Endothelial cell of umbilical vein (primary cell): ENCODE data around the gene TAF15. TPM values are rescaled to one million over a fixed set of nuclear protein-coding genes. Genes with fewer than 3 reads are reported as not detected.

Experiments
- BruUV-seq: library from RNA; stranded (reverse); fragments of 400-500 nt; replicated peaks from 2 replicates; lab custom pipeline; 2021; lab: Mats Ljungman, UMichigan
- CTCF ChIA-PET: fragments of 300-600, 350-600 bp; sonication (Branson Sonifier 250); formaldehyde crosslinking; loops from one replicate; lab custom pipeline; 2021; ENCODE audit warnings: antibody characterized with exemption, inconsistent platforms; lab: Charles Lee
- POLR2A ChIA-PET: fragments of 300-600, 350-600 bp; sonication (Branson Sonifier 250); formaldehyde crosslinking; loops from one replicate; lab custom pipeline; 2021; ENCODE audit warnings: antibody characterized with exemption, inconsistent platforms; lab: Charles Lee
- DNase-seq: peaks from one replicate; pipeline ENCODE4 v3.0.0-alpha.2; 2011; ENCODE audit warnings: low read depth, low spot score
- FAIRE-seq: peaks from 2 replicates; lab custom pipeline; 2011; peaks lifted over from hg19 to GRCh38; lab: Jason Lieb, UNC
- H2AFZ ChIP-seq: 2 replicates; pipeline ENCODE4 v1.6.0; 2012; ENCODE audit warnings: low read depth, low read length, control low read depth, inconsistent platforms
- H3K27ac ChIP-seq: 2 replicates; pipeline ENCODE4 v1.5.1; 2011; ENCODE audit warnings: low read depth, mild to moderate bottlenecking, control low read depth, low read length, moderate library complexity; ENCODE audit not compliant: insufficient read depth
- H3K27me3 ChIP-seq, 2 experiments: 2 replicates each; pipeline versions ENCODE4 v1.6.0 to v1.6.1; 2011; ENCODE audit warnings: low read length in 2 of 2, mixed read lengths in 1 of 2; ENCODE audit not compliant: control insufficient read depth in 2 of 2, insufficient read depth in 2 of 2
- H3K36me3 ChIP-seq, 2 experiments: 2 replicates in 1 of 2; 3 replicates in 1 of 2; pipeline ENCODE4 v1.5.1; 2011; ENCODE audit warnings: low read length in 2 of 2, mild to moderate bottlenecking in 1 of 2, moderate library complexity in 1 of 2; ENCODE audit not compliant: control insufficient read depth in 2 of 2, insufficient read depth in 2 of 2; ENCODE audit errors: extremely low read depth in 1 of 2
- H3K4me1 ChIP-seq: 3 replicates; pipeline ENCODE4 v1.5.1; 2011; ENCODE audit warnings: mild to moderate bottlenecking, low read length; ENCODE audit not compliant: control insufficient read depth, insufficient read depth; ENCODE audit errors: extremely low read depth
- H3K4me2 ChIP-seq: 2 replicates; pipeline ENCODE4 v1.6.1; 2011; ENCODE audit warnings: low read length, control low read depth, mixed read lengths; ENCODE audit not compliant: insufficient read depth
- H3K4me3 ChIP-seq, 3 experiments: fragments of 200-600 bp in 1 of 3; sonication (generic), shearing (Covaris generic) in 1 of 3; replicated peaks in 1 of 3; 2 replicates each; pipeline ENCODE4 v1.5.1; 2011 to 2016; ENCODE audit warnings: control low read depth in 3 of 3, low read length in 3 of 3, mild to moderate bottlenecking in 2 of 3, inconsistent platforms in 1 of 3, low read depth in 1 of 3, moderate library complexity in 1 of 3; ENCODE audit not compliant: insufficient read depth in 1 of 3
- H3K79me2 ChIP-seq: 2 replicates; pipeline ENCODE4 v1.6.0; 2012; ENCODE audit warnings: low read length, inconsistent platforms; ENCODE audit not compliant: control insufficient read depth, insufficient read depth
- H3K9ac ChIP-seq: replicated peaks from 2 replicates; pipeline ENCODE3; 2011; ENCODE audit warnings: low read length, control low read depth; ENCODE audit not compliant: insufficient read depth; ENCODE audit errors: extremely low read depth
- H3K9me1 ChIP-seq: replicated peaks from 3 replicates; pipeline ENCODE4 v1.6.0; 2011; ENCODE audit warnings: mild to moderate bottlenecking, low read length; ENCODE audit not compliant: control insufficient read depth, insufficient read depth; ENCODE audit errors: extremely low read depth
- H3K9me3 ChIP-seq: replicated peaks from 2 replicates; pipeline ENCODE4 v1.5.1; 2012; ENCODE audit warnings: low read length, inconsistent platforms; ENCODE audit not compliant: control insufficient read depth, insufficient read depth
- H4K20me1 ChIP-seq: replicated peaks from 2 replicates; pipeline ENCODE3; 2011; ENCODE audit warnings: mild to moderate bottlenecking, low read length; ENCODE audit not compliant: control insufficient read depth, insufficient read depth; ENCODE audit errors: extremely low read depth
- EZH2 ChIP-seq: IDR thresholded peaks from 2 replicates; pipeline ENCODE4 v1.6.1; 2012; ENCODE audit warnings: borderline replicate concordance, low read depth, mild to moderate bottlenecking, moderate library complexity, low read length, inconsistent platforms; ENCODE audit not compliant: severe bottlenecking
- FOS ChIP-seq: IDR thresholded peaks from 2 replicates; pipeline ENCODE4 v1.6.1; 2011; ENCODE audit warnings: mild to moderate bottlenecking, low read length, moderate library complexity, borderline replicate concordance; ENCODE audit not compliant: insufficient read depth
- GATA2 ChIP-seq: IDR thresholded peaks from 2 replicates; pipeline ENCODE4 v1.7.0; 2011; ENCODE audit warnings: low read depth, mild to moderate bottlenecking, moderate library complexity, mixed read lengths, low read length; ENCODE audit not compliant: insufficient read length, insufficient read depth
- JUN ChIP-seq: IDR thresholded peaks from 2 replicates; pipeline ENCODE4 v1.6.1; 2011; ENCODE audit warnings: borderline replicate concordance, low read depth; ENCODE audit not compliant: insufficient read length, insufficient read depth
- MYC ChIP-seq: IDR thresholded peaks from one replicate; pipeline ENCODE4 v1.6.1; 2011; ENCODE audit warnings: mild to moderate bottlenecking, low read depth, low read length
- POLR2A ChIP-seq: IDR thresholded peaks from 2 replicates; pipeline ENCODE4 v1.6.1; 2012; ENCODE audit warnings: low read depth, mild to moderate bottlenecking, control low read depth, low read length
- POLR2AphosphoS5 ChIP-seq: IDR thresholded peaks from 2 replicates; pipeline ENCODE4 v1.6.1; 2012; ENCODE audit warnings: low read depth, mild to moderate bottlenecking, control low read depth, low read length, moderate library complexity; ENCODE audit not compliant: insufficient read depth
- dilution Hi-C: fragments of 300-500 bp; cut with MboI; formaldehyde crosslinking; loops from one replicate; pipeline ENCODE4 v1.15.0; 2019; ENCODE audit warnings: low sequenced_read_pairs; ENCODE audit not compliant: extremely low pct_ligation_motif_present
- intact Hi-C: fragments of 100-400 bp; cut with micrococcal nuclease; formaldehyde crosslinking; loops from one replicate; pipeline ENCODE4 v1.10.0; 2022
- polyA plus RNA-seq, 4 experiments: library from polyadenylated mRNA; depleted of rRNA in 3 of 4; stranded (reverse) in 3 of 4; unstranded in 1 of 4; fragments of >200 nt; gene quantifications; 2 replicates each; pipeline versions ENCODE4 v1.2.1 to v1.2.3, GENCODE V29; 2011 to 2012; ENCODE audit warnings: missing spikeins in 1 of 4
- total RNA-seq: library from RNA; stranded (reverse); gene quantifications from 2 replicates; pipeline ENCODE4 v1.2.3, GENCODE V29; 2021
- TF ChIP-seq, protein P1 (sequence below), 2 donors: IDR thresholded peaks; 1 replicate in 1 of 2; 2 replicates in 1 of 2; pipeline ENCODE4 v1.5.1; 2011; ENCODE audit warnings: low read length in 2 of 2, mild to moderate bottlenecking in 2 of 2, moderate library complexity in 2 of 2, control low read depth in 1 of 2, inconsistent platforms in 1 of 2, low read depth in 1 of 2; ENCODE audit not compliant: insufficient read depth in 1 of 2; ENCODE audit errors: extremely low read depth in 1 of 2
- TF ChIP-seq, protein P2 (sequence below): IDR thresholded peaks from 2 replicates; pipeline ENCODE4 v1.6.1; 2011; ENCODE audit not compliant: insufficient read depth, insufficient read length

The TAF15 gene
- total and polyA plus RNA-seq, 2 donors (not counting 3 experiments of a cell fraction or from before 2014, with no cell fraction given) = 59.4 to 247 TPM

DNA sequence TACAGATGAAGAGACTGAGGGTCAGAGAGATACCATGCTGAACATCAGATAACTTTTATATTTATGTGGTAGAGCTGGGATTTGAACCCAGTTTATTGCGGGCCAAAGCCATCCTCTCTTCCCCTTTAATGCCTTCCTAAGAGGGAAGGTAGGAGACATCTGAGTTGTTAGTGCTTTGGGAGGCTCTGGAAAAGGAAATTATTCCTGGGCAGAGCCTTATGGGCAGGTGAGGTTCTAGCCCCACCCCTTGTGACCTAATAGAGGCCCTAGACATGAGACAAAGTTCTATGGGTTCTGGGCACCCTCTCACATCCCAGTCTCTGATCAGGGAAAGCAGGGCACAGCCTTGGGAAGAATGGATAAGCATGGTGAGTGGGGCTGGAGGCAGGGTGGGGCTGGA, 48.7 kb upstream of the TAF15 start, which contains the start of gene C17orf50:
C17orf50 (plus strand) TSS at position 301 of the 400 bp plus-strand sequence; CDS start at position 356, 55 bp downstream.
- peaks cover 0 to 4% of the 10 kb centered on the region in 2 experiments for H3K27me3 ChIP-seq
- no peak within 1 kb of the TSS for H3K9ac ChIP-seq
- H2AFZ ChIP-seq = no peak within 1 kb of the TSS
- ChIA-PET CTCF (interaction anchor here (1.5 to 1.9 kb wide), 3 partner anchors 12 to 44 kb away, joined by 3 to 8 read pairs (median 5); no protein-coding TSS in a partner anchor), POLR2A (no interaction called here)
- no TSS peak for BruUV-seq
- H4K20me1 ChIP-seq = no peaks in the 10 kb centered on the region
- TF ChIP-seq, protein P1, sequence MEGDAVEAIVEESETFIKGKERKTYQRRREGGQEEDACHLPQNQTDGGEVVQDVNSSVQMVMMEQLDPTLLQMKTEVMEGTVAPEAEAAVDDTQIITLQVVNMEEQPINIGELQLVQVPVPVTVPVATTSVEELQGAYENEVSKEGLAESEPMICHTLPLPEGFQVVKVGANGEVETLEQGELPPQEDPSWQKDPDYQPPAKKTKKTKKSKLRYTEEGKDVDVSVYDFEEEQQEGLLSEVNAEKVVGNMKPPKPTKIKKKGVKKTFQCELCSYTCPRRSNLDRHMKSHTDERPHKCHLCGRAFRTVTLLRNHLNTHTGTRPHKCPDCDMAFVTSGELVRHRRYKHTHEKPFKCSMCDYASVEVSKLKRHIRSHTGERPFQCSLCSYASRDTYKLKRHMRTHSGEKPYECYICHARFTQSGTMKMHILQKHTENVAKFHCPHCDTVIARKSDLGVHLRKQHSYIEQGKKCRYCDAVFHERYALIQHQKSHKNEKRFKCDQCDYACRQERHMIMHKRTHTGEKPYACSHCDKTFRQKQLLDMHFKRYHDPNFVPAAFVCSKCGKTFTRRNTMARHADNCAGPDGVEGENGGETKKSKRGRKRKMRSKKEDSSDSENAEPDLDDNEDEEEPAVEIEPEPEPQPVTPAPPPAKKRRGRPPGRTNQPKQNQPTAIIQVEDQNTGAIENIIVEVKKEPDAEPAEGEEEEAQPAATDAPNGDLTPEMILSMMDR (IDR thresholded peaks at IDR 0.05; ENCODE audit: extremely low read depth in 1 of 2, insufficient read depth in 1 of 2, low read depth in 1 of 2, low read length in 2 of 2) = no peak
- TF ChIP-seq JUN = no peak
- TF ChIP-seq EZH2 = no peak
- no peak for TF ChIP-seq POLR2A
- no peak for TF ChIP-seq POLR2AphosphoS5
- no peak for TF ChIP-seq FOS
- TF ChIP-seq, protein P2, sequence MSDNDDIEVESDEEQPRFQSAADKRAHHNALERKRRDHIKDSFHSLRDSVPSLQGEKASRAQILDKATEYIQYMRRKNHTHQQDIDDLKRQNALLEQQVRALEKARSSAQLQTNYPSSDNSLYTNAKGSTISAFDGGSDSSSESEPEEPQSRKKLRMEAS = no peak
- no peak for TF ChIP-seq MYC
- TF ChIP-seq GATA2 = no peak
- dilution Hi-C loops = no loop called here
- no peak within 1 kb of the TSS for H3K4me2 ChIP-seq
- H3K79me2 ChIP-seq = no peaks in the 10 kb centered on the region
- no peaks in the 10 kb centered on the region for H3K36me3 ChIP-seq
- peaks cover 7% of the 10 kb centered on the region for H3K4me1 ChIP-seq
- H3K27ac ChIP-seq = no peak within 1 kb of the TSS
- H3K4me3 ChIP-seq = no peak within 1 kb of the TSS
- no peak for FAIRE-seq
- intact Hi-C loops = no loop called here
- no peaks in the 10 kb centered on the region for H3K9me3 ChIP-seq
- H3K9me1 ChIP-seq = no peaks in the 10 kb centered on the region
- DNase-seq = no peak
